ENCODE data around the gene HDGFL3. TPM values are rescaled to one million over a fixed set of nuclear protein-coding genes. Genes with fewer than 3 reads are reported as not detected.

The HDGFL3 gene
- total RNA-seq, 4 donors from 2014 or later = 4.0 to 23.1 (median 14.2) TPM

DNA sequence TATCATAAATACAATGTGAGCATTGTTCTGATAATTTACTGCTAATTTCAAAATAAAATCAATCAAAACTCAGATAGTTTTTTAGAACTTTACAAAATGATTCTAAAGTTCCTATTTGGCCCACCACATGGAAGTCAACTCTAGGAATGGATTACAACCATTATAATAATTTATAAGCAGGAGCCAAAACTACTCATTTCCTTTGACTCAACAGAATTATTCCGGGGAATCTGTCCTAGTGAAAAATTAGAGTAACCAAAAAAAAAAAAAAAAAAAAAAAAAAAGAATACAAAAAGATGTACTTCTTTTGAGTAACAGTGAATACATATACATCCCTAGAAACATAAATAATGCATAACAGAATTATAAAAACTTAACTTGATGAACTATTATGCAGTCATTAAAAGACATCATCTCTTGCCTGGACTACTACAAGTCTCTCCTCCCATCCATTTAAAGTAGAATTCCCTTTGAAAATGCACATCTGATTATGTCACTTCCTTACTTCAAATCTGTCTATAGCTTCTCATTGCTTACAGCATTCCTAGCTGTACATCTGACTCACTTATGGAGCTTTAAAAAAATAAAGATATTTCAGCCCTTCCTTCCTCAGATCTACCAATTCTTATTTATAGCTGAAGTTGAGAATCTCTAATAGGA, 43.4 kb downstream of the HDGFL3 start:
- DNase-seq = no peak
- no peak for TF ChIP-seq POLR2A (IDR thresholded peaks at IDR 0.05)
- TF ChIP-seq, protein P1, sequence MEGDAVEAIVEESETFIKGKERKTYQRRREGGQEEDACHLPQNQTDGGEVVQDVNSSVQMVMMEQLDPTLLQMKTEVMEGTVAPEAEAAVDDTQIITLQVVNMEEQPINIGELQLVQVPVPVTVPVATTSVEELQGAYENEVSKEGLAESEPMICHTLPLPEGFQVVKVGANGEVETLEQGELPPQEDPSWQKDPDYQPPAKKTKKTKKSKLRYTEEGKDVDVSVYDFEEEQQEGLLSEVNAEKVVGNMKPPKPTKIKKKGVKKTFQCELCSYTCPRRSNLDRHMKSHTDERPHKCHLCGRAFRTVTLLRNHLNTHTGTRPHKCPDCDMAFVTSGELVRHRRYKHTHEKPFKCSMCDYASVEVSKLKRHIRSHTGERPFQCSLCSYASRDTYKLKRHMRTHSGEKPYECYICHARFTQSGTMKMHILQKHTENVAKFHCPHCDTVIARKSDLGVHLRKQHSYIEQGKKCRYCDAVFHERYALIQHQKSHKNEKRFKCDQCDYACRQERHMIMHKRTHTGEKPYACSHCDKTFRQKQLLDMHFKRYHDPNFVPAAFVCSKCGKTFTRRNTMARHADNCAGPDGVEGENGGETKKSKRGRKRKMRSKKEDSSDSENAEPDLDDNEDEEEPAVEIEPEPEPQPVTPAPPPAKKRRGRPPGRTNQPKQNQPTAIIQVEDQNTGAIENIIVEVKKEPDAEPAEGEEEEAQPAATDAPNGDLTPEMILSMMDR (IDR thresholded peaks at IDR 0.05) = no peak
- Histone ChIP-seq H3K4me1 (no peaks in the 10 kb centered on the region), H3K36me3 (no peaks in the 10 kb centered on the region), H3K27me3 (no peaks in the 10 kb centered on the region), H3K27ac (no peak overlapping the region), H3K4me3 (no peak overlapping the region), H3K9me3 (peaks cover 0 to 3% (median 0%) of the 10 kb centered on the region in 4 donors)

DNA sequence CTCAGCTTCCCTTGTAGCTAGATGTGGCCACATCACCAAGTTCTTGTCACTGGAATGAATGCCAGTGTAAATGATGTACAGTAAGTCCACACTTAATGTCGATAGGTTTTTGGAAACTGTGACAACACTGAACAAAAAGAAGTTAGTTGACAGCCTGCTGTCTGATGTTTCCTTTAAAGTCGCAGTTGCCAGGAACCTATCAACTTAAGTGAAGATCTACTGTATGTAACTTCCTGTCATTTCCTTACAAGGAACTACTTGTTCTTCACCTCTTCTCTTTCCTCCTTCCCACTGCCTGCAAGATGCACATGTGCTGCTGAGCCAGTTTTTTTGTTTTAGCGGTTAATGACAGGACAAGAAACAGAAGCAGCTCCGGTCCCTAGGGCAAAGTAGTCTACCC, 44.6 kb downstream of the HDGFL3 start:
- DNase-seq = no peak
- Histone ChIP-seq H3K4me3 (no peak overlapping the region), H3K27me3 (no peaks in the 10 kb centered on the region), H3K36me3 (no peaks in the 10 kb centered on the region), H3K27ac (no peak overlapping the region), H3K9me3 (peaks cover 0 to 3% (median 0%) of the 10 kb centered on the region in 4 donors), H3K4me1 (no peaks in the 10 kb centered on the region)
- TF ChIP-seq, protein P1 (IDR thresholded peaks at IDR 0.05) = no peak
- TF ChIP-seq POLR2A (IDR thresholded peaks at IDR 0.05) = no peak

DNA sequence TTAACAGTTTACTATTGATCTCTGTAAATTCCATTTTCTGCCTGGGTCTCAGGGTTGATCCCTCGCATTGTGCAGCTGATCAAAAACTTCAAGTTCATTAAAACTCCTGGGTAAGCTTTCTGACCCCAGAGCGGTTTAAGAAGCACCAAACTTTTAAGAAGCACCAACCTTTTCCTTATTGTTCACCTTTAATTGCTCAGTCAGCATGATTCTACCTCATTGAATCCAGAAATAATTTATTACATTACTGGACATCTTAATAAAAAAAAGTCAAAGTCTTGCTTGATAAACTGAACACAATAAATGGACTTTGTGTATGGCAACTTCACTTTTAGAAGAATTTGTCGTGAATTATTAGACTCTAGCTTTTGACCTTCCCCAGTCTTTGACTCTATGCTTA, 46.9 kb downstream of the HDGFL3 start:
- H3K9me3 ChIP-seq = no peaks in the 10 kb centered on the region

DNA sequence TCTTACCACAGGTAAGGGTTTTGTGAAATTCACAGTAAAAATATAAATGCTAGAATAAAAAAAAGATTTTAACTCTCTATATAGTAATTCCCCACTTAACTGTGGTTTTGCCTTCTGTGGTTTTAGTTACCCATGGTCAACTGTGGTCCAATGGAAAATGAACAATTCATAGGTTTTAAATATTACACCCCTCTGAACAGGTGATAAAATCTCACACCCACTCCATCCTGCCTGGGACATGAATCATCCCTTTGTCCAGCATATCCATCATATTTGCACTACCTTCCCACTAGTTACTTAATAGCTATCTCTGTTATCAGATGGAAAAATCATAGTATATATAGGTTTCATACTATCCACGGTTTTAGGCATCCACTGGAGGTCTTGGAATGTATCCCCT, 49.2 kb downstream of the HDGFL3 start:
- no peaks in the 10 kb centered on the region for H3K36me3 ChIP-seq
- no peaks in the 10 kb centered on the region for H3K27me3 ChIP-seq
- no peak overlapping the region for H3K4me3 ChIP-seq
- no peak overlapping the region for H3K27ac ChIP-seq
- no peaks in the 10 kb centered on the region for H3K9me3 ChIP-seq
- TF ChIP-seq, protein P1 (IDR thresholded peaks at IDR 0.05) = no peak
- TF ChIP-seq POLR2A (IDR thresholded peaks at IDR 0.05) = no peak
- no peak for DNase-seq
- no peaks in the 10 kb centered on the region for H3K4me1 ChIP-seq

More for the DNA sequence above, 46.9 kb downstream of the HDGFL3 start:
- Histone ChIP-seq H3K4me1 (no peaks in the 10 kb centered on the region), H3K4me3 (no peak overlapping the region), H3K27ac (no peak overlapping the region), H3K36me3 (no peaks in the 10 kb centered on the region), H3K27me3 (no peaks in the 10 kb centered on the region)
- TF ChIP-seq, protein P1 (IDR thresholded peaks at IDR 0.05) = no peak
- no peak for TF ChIP-seq POLR2A (IDR thresholded peaks at IDR 0.05)
- no peak for DNase-seq

DNA sequence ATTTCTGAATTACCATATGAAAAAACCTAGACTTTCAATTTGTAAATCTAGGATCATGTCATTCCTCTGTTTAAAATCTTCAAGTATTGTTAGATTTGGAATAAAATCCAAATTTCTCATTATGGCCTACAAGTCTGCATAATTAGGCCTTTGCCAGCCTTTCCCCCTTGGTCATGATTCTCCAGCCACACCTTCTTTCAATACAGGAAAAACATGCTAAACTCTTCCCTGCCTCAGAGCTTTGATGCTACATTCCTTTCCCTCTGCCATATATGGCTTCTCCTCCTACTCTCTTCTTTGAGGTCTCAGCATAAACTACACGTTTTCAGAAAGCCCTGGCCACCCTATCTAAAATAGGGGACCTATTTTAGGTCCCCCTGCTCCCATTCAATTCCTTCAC, 51.7 kb downstream of the HDGFL3 start:
- Histone ChIP-seq H3K36me3 (no peaks in the 10 kb centered on the region), H3K4me3 (no peak overlapping the region), H3K27ac (no peak overlapping the region), H3K27me3 (no peaks in the 10 kb centered on the region), H3K9me3 (no peaks in the 10 kb centered on the region), H3K4me1 (no peaks in the 10 kb centered on the region)
- TF ChIP-seq POLR2A (IDR thresholded peaks at IDR 0.05) = no peak
- TF ChIP-seq, protein P1 (IDR thresholded peaks at IDR 0.05) = no peak
- DNase-seq = no peak
